Esophagus muscularis mucosa (tissue), 4 donors: Measurements from ENCODE around the gene RNF225. TPM values are rescaled to one million over a fixed set of nuclear protein-coding genes. Genes with fewer than 3 reads are reported as not detected.

Source experiments
- DNase-seq: peaks from one replicate; pipeline ENCODE4 v3.0.0-alpha.2; 2017; ENCODE audit errors: extremely low spot score
- H3K27ac ChIP-seq, 4 donors: fragments of 200-600 bp; sonication (generic); replicated peaks in 1 of 4; 1 replicate in 3 of 4; 2 replicates in 1 of 4; pipeline ENCODE4 v1.5.1; 2016 to 2019; ENCODE audit warnings: mild to moderate bottlenecking in 1 of 4
- H3K27me3 ChIP-seq, 4 donors: fragments of 200-600 bp; sonication (generic); one replicate each; pipeline versions ENCODE4 v1.5.1 to v1.6.0; 2016 to 2019
- H3K36me3 ChIP-seq, 4 donors: fragments of 200-600 bp; sonication (generic); one replicate each; pipeline ENCODE4 v1.5.1; 2016 to 2019
- H3K4me1 ChIP-seq, 4 donors: fragments of 200-600 bp; sonication (generic); one replicate each; pipeline ENCODE4 v1.5.1; 2016 to 2019
- H3K4me3 ChIP-seq, 4 donors: fragments of 200-600 bp; sonication (generic); 1 replicate in 2 of 4; 2 replicates in 2 of 4; pipeline ENCODE4 v1.5.1; 2016 to 2019; ENCODE audit warnings: mild to moderate bottlenecking in 4 of 4, moderate library complexity in 1 of 4
- H3K9me3 ChIP-seq, 4 donors: fragments of 200-600 bp; sonication (generic); 1 replicate in 3 of 4; 2 replicates in 1 of 4; pipeline ENCODE4 v1.5.1; 2016 to 2019
- CTCF ChIP-seq, 3 experiments: fragments of 200-600 bp in 2 of 3; fragments of 450-650 bp in 1 of 3; sonication (generic) in 2 of 3; IDR thresholded peaks; one replicate each; pipeline ENCODE4 v1.5.1; 2017 to 2019; ENCODE audit warnings: antibody characterized with exemption in 3 of 3, mild to moderate bottlenecking in 2 of 3, moderate library complexity in 1 of 3
- EP300 ChIP-seq: sonication (generic); formaldehyde crosslinking; IDR thresholded peaks from one replicate; pipeline ENCODE4 v1.6.1; 2017; ENCODE audit warnings: antibody characterized with exemption
- POLR2A ChIP-seq: fragments of 450-650 bp; IDR thresholded peaks from one replicate; pipeline ENCODE4 v1.6.1; 2017; ENCODE audit warnings: antibody characterized with exemption, moderate library complexity, mild to moderate bottlenecking, low read depth
- POLR2AphosphoS5 ChIP-seq, 2 donors: sonication (generic); formaldehyde crosslinking; IDR thresholded peaks; one replicate each; pipeline ENCODE4 v1.6.1; 2017; ENCODE audit warnings: antibody characterized with exemption in 2 of 2
- WGBS: methylation state at CpG from one replicate; pipeline ENCODE4 v1.1.5; 2018; 5-methylcytosine and 5-hydroxymethylcytosine counted together
- intact Hi-C: fragments of 100-400 bp; cut with DNase I; formaldehyde crosslinking; loops from one replicate; pipeline ENCODE4 v1.15.1; 2023
- total RNA-seq, 4 donors: library from RNA; depleted of rRNA; stranded (reverse); fragments of >200 nt; gene quantifications; one replicate each; pipeline versions ENCODE4 v1.1.0 to v1.2.1, GENCODE V29; 2016

RNF225 gene
- total RNA-seq, 4 donors from 2014 or later = not detected

- 43% methylated on average over 22 of the region's 84 CpGs for WGBS
- Histone ChIP-seq H3K36me3 (peaks cover 0 to 6% (median 0%) of the 10 kb centered on the region in 4 donors), H3K27me3 (peaks cover 0 to 100% (median 44%) of the 10 kb centered on the region in 4 donors), H3K27ac (no peak overlapping the region), H3K4me3 (peak overlapping the region; percentile 12 to 27 (median 23)), H3K4me1 (peaks cover 9 to 31% (median 20%) of the 10 kb centered on the region in 4 donors), H3K9me3 (no peaks in the 10 kb centered on the region)
- no peak for DNase-seq
- TF ChIP-seq POLR2AphosphoS5 (IDR thresholded peaks at IDR 0.05) (no peak), EP300 (no peak), CTCF (IDR thresholded peaks at IDR 0.05) (no peak), POLR2A (no peak)
- intact Hi-C loops = no loop called here
These were observed 45.2 kb upstream of the RNF225 start for GRCh38 chr19:58350001-58350861.

GRCh38 chr19:58350871-58351557 lies 44.4 kb upstream of the RNF225 start:
- Histone ChIP-seq H3K36me3 (peaks cover 0 to 6% (median 0%) of the 10 kb centered on the region in 4 donors), H3K27me3 (peaks cover 0 to 100% (median 50%) of the 10 kb centered on the region in 4 donors), H3K4me3 (peak overlapping the region in 2 of 4 donors; percentile 24 to 27), H3K4me1 (peaks cover 12 to 37% (median 23%) of the 10 kb centered on the region in 4 donors), H3K9me3 (no peaks in the 10 kb centered on the region), H3K27ac (no peak overlapping the region)
- 75% methylated on average over 31 of the region's 34 CpGs for WGBS
- intact Hi-C loops = no loop called here
- DNase-seq = no peak
- TF ChIP-seq EP300 (no peak), POLR2A (no peak), POLR2AphosphoS5 (IDR thresholded peaks at IDR 0.05) (no peak), CTCF (IDR thresholded peaks at IDR 0.05) (no peak)

DNA sequence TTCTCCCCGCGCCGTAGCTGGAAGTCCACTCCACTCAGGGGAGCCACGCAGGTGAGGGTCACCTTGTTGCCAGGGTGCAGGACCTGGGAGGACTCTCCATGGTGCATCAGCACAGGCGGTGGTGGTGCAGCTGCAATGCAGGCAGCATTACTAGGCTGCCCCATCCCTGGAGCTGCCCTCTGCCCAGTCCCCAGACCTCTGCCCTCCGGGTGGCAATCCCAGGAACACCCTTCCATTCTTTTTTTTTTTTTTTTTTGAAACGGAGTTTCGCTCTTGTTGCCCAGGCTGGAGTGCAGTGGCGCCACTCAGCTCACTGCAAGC lies 43.9 kb upstream of the RNF225 start:
- TF ChIP-seq POLR2A (no peak), CTCF (IDR thresholded peaks at IDR 0.05) (no peak), EP300 (no peak), POLR2AphosphoS5 (IDR thresholded peaks at IDR 0.05) (no peak)

GRCh38 chr19:58351990-58352755 lies 43.3 kb upstream of the RNF225 start:
- H3K9me3 ChIP-seq = no peaks in the 10 kb centered on the region
- 82% methylated on average over 16 of the region's 23 CpGs for WGBS
- peaks cover 23 to 43% (median 33%) of the 10 kb centered on the region in 4 donors for H3K4me1 ChIP-seq
- H3K27me3 ChIP-seq = peaks cover 0 to 100% (median 50%) of the 10 kb centered on the region in 4 donors
- DNase-seq = no peak
- intact Hi-C loops = no loop called here
- no peak overlapping the region for H3K4me3 ChIP-seq
- no peak overlapping the region for H3K27ac ChIP-seq
- TF ChIP-seq POLR2A (no peak), EP300 (no peak), POLR2AphosphoS5 (IDR thresholded peaks at IDR 0.05) (no peak), CTCF (IDR thresholded peaks at IDR 0.05) (no peak)
- peaks cover 0 to 6% (median 0%) of the 10 kb centered on the region in 4 donors for H3K36me3 ChIP-seq

More for the DNA sequence above, 43.9 kb upstream of the RNF225 start:
- peaks cover 0 to 6% (median 0%) of the 10 kb centered on the region in 4 donors for H3K36me3 ChIP-seq
- H3K4me3 ChIP-seq = no peak overlapping the region
- intact Hi-C loops = no loop called here
- H3K9me3 ChIP-seq = no peaks in the 10 kb centered on the region
- no peak overlapping the region for H3K27ac ChIP-seq
- DNase-seq = no peak
- 94% methylated on average over 9 of the region's 9 CpGs for WGBS
- peaks cover 0 to 100% (median 51%) of the 10 kb centered on the region in 4 donors for H3K27me3 ChIP-seq
- H3K4me1 ChIP-seq = peaks cover 17 to 42% (median 29%) of the 10 kb centered on the region in 4 donors
